GOT3 (cell line): ENCODE results near the gene COL15A1.
"Not testable (repeated sequence)": the region's sequence is repeated elsewhere in the genome, so short reads cannot be mapped to it uniquely, and the experiment has no call there.

Experiments
- DNase-seq: peaks from one replicate; lab custom pipeline; 2025; ENCODE audit warnings: mixed read lengths; lab: John Stamatoyannopoulos, UW

COL15A1 gene

GRCh38 chr9:99079542-99079941, 135.8 kb downstream of the COL15A1 start:
- DNase-seq = no peak

GRCh38 chr9:99083051-99083450, 139.3 kb downstream of the COL15A1 start:
- DNase-seq = no peak

GRCh38 chr9:99085949-99086948, 142.5 kb downstream of the COL15A1 start:
- DNase-seq = no peak

GRCh38 chr9:99087462-99087861, 143.8 kb downstream of the COL15A1 start:
- DNase-seq = no peak

GRCh38 chr9:99090336-99091130, 146.8 kb downstream of the COL15A1 start:
- DNase-seq = no peak

- DNase-seq = no peak
Observed at GRCh38 chr9:99092643-99093491, 149.2 kb downstream of the COL15A1 start.

- no peak for DNase-seq
Observed at GRCh38 chr9:99093492-99093791, 149.7 kb downstream of the COL15A1 start.

- DNase-seq = no peak
Observed at GRCh38 chr9:99095565-99095964, 151.9 kb downstream of the COL15A1 start.

- DNase-seq = no peak
Observed at GRCh38 chr9:99096409-99096808, 152.7 kb downstream of the COL15A1 start.

GRCh38 chr9:99099806-99100585, 156.3 kb downstream of the COL15A1 start:
- not testable (repeated sequence) for DNase-seq

GRCh38 chr9:99101271-99101670, 157.6 kb downstream of the COL15A1 start:
- DNase-seq = no peak

GRCh38 chr9:99101812-99102211, 158.1 kb downstream of the COL15A1 start:
- no peak for DNase-seq

GRCh38 chr9:99103054-99103895, 159.6 kb downstream of the COL15A1 start:
- DNase-seq = no peak

- no peak for DNase-seq
Observed at GRCh38 chr9:99103901-99104458, 160.3 kb downstream of the COL15A1 start.

GRCh38 chr9:99104459-99105151, 160.9 kb downstream of the COL15A1 start, which contains the start of gene TGFBR1:
Gene TGFBR1 (plus strand): TSS chr9:99105113. CDS start chr9:99105206, 93 bp downstream.
- DNase-seq = peak; percentile 45

GRCh38 chr9:99105152-99106043, 161.7 kb downstream of the COL15A1 start:
- peak; percentile 2 for DNase-seq

- no peak for DNase-seq
Observed at GRCh38 chr9:99106044-99106375, 162.3 kb downstream of the COL15A1 start.

GRCh38 chr9:99107421-99107820, 163.7 kb downstream of the COL15A1 start:
- DNase-seq = no peak
